ENCODE measurements around the gene PSMG3. TPM values are rescaled to one million over a fixed set of nuclear protein-coding genes. Genes with fewer than 3 reads are reported as not detected.

Gene PSMG3
- total RNA-seq, 1 donor from 2014 or later: 29.5 TPM

DNA sequence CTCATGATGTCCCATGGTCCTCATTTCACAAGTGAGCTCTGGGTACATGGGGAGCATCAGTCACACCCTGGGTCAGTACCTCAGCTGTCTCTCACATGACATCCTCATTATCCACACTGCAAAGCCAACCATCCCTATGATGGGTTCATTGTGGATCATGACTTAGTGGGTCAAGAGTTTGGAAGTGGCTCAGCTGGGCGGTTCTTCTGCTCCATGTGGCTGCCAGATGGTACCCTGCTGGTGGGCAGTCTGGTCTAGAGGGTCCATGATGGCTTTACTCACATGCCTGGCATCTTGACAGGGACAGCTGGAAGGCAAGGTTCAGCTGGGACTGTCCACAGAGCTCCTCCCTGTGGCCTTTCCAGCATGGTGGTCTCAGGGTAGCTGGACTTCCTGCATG is 19.1 kb upstream of the PSMG3 start:
- POLR2A ChIA-PET: no interaction called here
- Mint-ChIP-seq H3K4me3 (no peak overlapping the region), H3K4me1 (peaks cover 29% of the 10 kb centered on the region), H3K27ac (no peak overlapping the region), H3K27me3 (peaks cover 28% of the 10 kb centered on the region), H3K36me3 (ENCODE audit: low read depth) (no peaks in the 10 kb centered on the region), H3K9me3 (no peaks in the 10 kb centered on the region)
- CTCF ChIA-PET: no interaction called here
- intact Hi-C loops (cut with micrococcal nuclease): no loop called here
- TF ChIP-seq, protein P1, sequence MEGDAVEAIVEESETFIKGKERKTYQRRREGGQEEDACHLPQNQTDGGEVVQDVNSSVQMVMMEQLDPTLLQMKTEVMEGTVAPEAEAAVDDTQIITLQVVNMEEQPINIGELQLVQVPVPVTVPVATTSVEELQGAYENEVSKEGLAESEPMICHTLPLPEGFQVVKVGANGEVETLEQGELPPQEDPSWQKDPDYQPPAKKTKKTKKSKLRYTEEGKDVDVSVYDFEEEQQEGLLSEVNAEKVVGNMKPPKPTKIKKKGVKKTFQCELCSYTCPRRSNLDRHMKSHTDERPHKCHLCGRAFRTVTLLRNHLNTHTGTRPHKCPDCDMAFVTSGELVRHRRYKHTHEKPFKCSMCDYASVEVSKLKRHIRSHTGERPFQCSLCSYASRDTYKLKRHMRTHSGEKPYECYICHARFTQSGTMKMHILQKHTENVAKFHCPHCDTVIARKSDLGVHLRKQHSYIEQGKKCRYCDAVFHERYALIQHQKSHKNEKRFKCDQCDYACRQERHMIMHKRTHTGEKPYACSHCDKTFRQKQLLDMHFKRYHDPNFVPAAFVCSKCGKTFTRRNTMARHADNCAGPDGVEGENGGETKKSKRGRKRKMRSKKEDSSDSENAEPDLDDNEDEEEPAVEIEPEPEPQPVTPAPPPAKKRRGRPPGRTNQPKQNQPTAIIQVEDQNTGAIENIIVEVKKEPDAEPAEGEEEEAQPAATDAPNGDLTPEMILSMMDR (IDR thresholded peaks at IDR 0.05): no peak
- DNase-seq (no peak), ATAC-seq (ENCODE audit: low read depth) (no peak)

DNA sequence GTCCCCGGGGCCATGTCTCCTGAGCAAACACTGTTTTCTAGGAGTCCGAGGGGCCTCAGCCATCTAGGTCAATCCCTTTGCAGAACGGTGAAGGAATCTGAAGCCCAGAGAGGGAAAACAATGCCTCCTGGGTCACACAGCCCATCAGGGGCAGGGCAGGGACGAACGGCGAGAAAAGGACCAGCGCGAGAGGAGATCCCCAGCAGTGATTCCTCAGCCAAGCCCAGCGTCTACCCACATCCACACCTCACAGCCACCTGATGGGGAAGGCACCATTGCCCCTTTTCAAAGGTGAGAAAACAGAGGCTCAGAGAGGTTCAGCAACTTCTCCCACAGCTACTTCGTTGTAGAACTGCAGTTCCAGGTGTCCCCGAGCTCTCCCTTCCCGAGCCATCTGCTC is 17.9 kb upstream of the PSMG3 start:
- Mint-ChIP-seq H3K9me3 (no peaks in the 10 kb centered on the region), H3K27me3 (peaks cover 19% of the 10 kb centered on the region), H3K4me3 (no peak overlapping the region), H3K27ac (no peak overlapping the region), H3K36me3 (ENCODE audit: low read depth) (no peaks in the 10 kb centered on the region), H3K4me1 (peaks cover 24% of the 10 kb centered on the region)
- TF ChIP-seq, protein P1 (IDR thresholded peaks at IDR 0.05): no peak
- ATAC-seq (ENCODE audit: low read depth): no peak
- intact Hi-C loops (cut with micrococcal nuclease): no loop called here
- no peak for DNase-seq
- ChIA-PET CTCF (no interaction called here), POLR2A (no interaction called here)

DNA sequence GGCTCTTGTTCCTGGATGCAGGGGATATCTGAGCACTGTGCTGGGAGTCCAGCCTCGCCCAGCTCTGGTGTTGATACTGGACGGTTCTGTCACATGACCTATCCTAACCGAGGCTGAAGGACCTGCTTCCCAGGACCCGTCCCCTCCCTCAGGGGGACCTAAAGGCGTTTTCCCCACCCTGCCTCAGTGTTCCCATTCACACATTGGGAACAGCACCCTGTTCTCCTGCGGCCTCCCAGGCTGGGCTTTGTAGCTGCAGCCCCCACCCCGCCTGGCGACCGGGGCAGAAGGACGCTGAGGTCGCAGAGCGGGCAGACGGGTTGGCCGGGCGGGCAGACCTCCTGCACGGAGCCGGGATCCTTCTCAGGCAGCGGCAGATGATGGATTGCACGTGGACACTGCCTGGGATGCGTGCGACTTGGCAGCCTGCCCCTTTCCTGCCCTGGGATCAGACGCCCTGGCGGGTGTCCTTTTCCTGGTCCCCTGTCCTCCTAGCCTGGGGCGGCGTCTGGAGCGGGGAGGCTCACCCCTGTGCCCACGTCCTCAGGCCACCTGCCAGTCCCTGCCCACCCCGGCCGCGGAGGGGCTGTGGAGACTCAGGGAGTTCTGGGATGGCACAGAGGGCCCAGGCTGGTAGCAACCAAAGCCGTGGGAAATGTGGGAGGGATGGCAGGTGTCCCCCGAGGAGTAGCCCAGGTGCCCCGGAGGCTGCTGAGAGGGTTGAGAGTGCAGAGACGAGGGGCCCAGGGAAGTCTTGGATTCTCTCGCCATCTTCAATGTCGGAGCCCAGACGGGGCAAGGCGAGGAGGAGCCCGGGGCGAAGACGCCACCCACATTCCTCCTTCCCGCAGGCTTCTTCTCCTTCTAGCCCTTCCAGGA is 17.2 kb upstream of the PSMG3 start:
- Mint-ChIP-seq H3K9me3 (no peaks in the 10 kb centered on the region), H3K27me3 (peaks cover 15% of the 10 kb centered on the region), H3K36me3 (ENCODE audit: low read depth) (no peaks in the 10 kb centered on the region), H3K27ac (no peak overlapping the region), H3K4me3 (no peak overlapping the region), H3K4me1 (peaks cover 17% of the 10 kb centered on the region)
- intact Hi-C loops (cut with micrococcal nuclease): no loop called here
- ATAC-seq (ENCODE audit: low read depth): no peak
- ChIA-PET POLR2A (interaction anchor here (0.6 kb wide), 1 partner anchor 18 kb away, joined by 3 read pairs; no protein-coding TSS in a partner anchor), CTCF (no interaction called here)
- TF ChIP-seq, protein P1 (IDR thresholded peaks at IDR 0.05): no peak
- DNase-seq: no peak

GRCh38 chr7:1586126-1586826 is 16.4 kb upstream of the PSMG3 start:
- POLR2A ChIA-PET: interaction anchor here (0.6 kb wide), 2 partner anchors 17 to 18 kb away, joined by 3 to 10 read pairs; no protein-coding TSS in a partner anchor
- no peak for DNase-seq
- no peak overlapping the region for H3K4me3 Mint-ChIP-seq
- H3K27ac Mint-ChIP-seq: no peak overlapping the region
- CTCF ChIA-PET: no interaction called here
- intact Hi-C loops (cut with micrococcal nuclease): no loop called here
- TF ChIP-seq, protein P1 (IDR thresholded peaks at IDR 0.05): no peak
- H3K9me3 Mint-ChIP-seq: no peaks in the 10 kb centered on the region
- no peaks in the 10 kb centered on the region for H3K36me3 Mint-ChIP-seq (ENCODE audit: low read depth)
- H3K4me1 Mint-ChIP-seq: peaks cover 10% of the 10 kb centered on the region
- peaks cover 9% of the 10 kb centered on the region for H3K27me3 Mint-ChIP-seq
- ATAC-seq (ENCODE audit: low read depth): no peak

Measured in activated B cell treated with CpG ODN at 0.5 μM for 24 hours (primary cell).